Measurements from ENCODE around the gene S1PR1. TPM values are rescaled to one million over a fixed set of nuclear protein-coding genes. Genes with fewer than 3 reads are reported as not detected.

The S1PR1 gene
- total and polyA plus RNA-seq, 2 of the 13 experiments (the other 11 are each of a cell fraction or from before 2014, with no cell fraction given) = not detected

GRCh38 chr1:101257500-101258325 lies 20.9 kb downstream of the S1PR1 start (continued):
- TF ChIP-seq ZZZ3 (CRISPR knock-in tag; IDR thresholded peaks at IDR 0.05; ENCODE audit: borderline replicate concordance) (no peak), ZNF609 (CRISPR knock-in tag; IDR thresholded peaks at IDR 0.05; ENCODE audit: borderline replicate concordance) (peak; percentile 53; the same call in 1 of the 2 replicates), FOSL2 (CRISPR knock-in tag; IDR thresholded peaks at IDR 0.05) (no peak), ZNF781 (CRISPR knock-in tag; IDR thresholded peaks at IDR 0.05; ENCODE audit: borderline replicate concordance, not compliant biosample characterization) (no peak), TSC22D2 (CRISPR knock-in tag; IDR thresholded peaks at IDR 0.05; ENCODE audit: borderline replicate concordance) (no peak), ZNF563 (CRISPR knock-in tag; IDR thresholded peaks at IDR 0.05) (no peak), PPARG (CRISPR knock-in tag; conservative IDR thresholded peaks at IDR 0.05) (no peak), ZNF672 (CRISPR knock-in tag; IDR thresholded peaks at IDR 0.05) (no peak), MTF1 (CRISPR knock-in tag; IDR thresholded peaks at IDR 0.05) (no peak), ZNF10 (CRISPR knock-in tag; IDR thresholded peaks at IDR 0.05; ENCODE audit: borderline replicate concordance, low read depth) (no peak), ZBTB42 (CRISPR knock-in tag; IDR thresholded peaks at IDR 0.05) (no peak), FOXP4 (CRISPR knock-in tag; IDR thresholded peaks at IDR 0.05) (peak; percentile 73), HMGXB3 (CRISPR knock-in tag; IDR thresholded peaks at IDR 0.05; ENCODE audit: borderline replicate concordance) (no peak), HOXA5 (CRISPR knock-in tag; IDR thresholded peaks at IDR 0.05) (no peak), GLI4 (CRISPR knock-in tag; IDR thresholded peaks at IDR 0.05; ENCODE audit: borderline replicate concordance) (no peak), ZNF674 (CRISPR knock-in tag; IDR thresholded peaks at IDR 0.05; ENCODE audit: low read depth) (no peak)
